CD4-positive, CD25-positive, alpha-beta regulatory T cell (primary cell): ENCODE measurements around the gene PCDHA1. TPM values are rescaled to one million over a fixed set of nuclear protein-coding genes. Genes with fewer than 3 reads are reported as not detected.
A peak's percentile ranks its signal among the peaks of the same experiment; 100 is the strongest.

Source experiments
- ATAC-seq, 2 donors: fragments of 150-1000 bp; cut with Tn5 transposase; one replicate each; pipeline ENCODE4 v1.10.0; 2021; ENCODE audit warnings: low read depth in 2 of 2, moderate number of reproducible peaks in 2 of 2, moderate library complexity in 1 of 2
- DNase-seq, 3 donors: peaks; one replicate each; pipeline versions ENCODE4 v3.0.0 to v3.0.0-alpha.2; 2012 to 2022; ENCODE audit warnings: mixed read lengths in 1 of 3
- H3K27ac ChIP-seq: one replicate; pipeline ENCODE4 v1.7.0; 2013; ENCODE audit warnings: mild to moderate bottlenecking, low read length; ENCODE audit not compliant: insufficient read depth, poor library complexity, severe bottlenecking
- H3K27me3 ChIP-seq: one replicate; pipeline ENCODE4 v1.7.0; 2013; ENCODE audit warnings: low read length; ENCODE audit not compliant: control insufficient read depth, insufficient read depth
- H3K36me3 ChIP-seq: one replicate; pipeline ENCODE4 v1.7.0; 2013; ENCODE audit warnings: mild to moderate bottlenecking, low read length, moderate library complexity; ENCODE audit not compliant: control insufficient read depth, insufficient read depth
- H3K4me1 ChIP-seq: 2 replicates; pipeline ENCODE4 v1.7.0; 2013; ENCODE audit warnings: mild to moderate bottlenecking, low read length; ENCODE audit not compliant: insufficient read depth, control insufficient read depth, poor library complexity, severe bottlenecking
- H3K4me3 ChIP-seq: one replicate; pipeline ENCODE4 v1.7.0; 2013; ENCODE audit warnings: low read depth, mild to moderate bottlenecking, low read length, moderate library complexity
- H3K9me3 ChIP-seq, 2 experiments: 1 replicate in 1 of 2; 2 replicates in 1 of 2; pipeline ENCODE4 v1.7.0; 2013; ENCODE audit warnings: low read length in 2 of 2, mild to moderate bottlenecking in 1 of 2, moderate library complexity in 1 of 2; ENCODE audit not compliant: control insufficient read depth in 2 of 2
- H3K27ac Mint-ChIP-seq, 3 donors: one replicate each; pipeline ENCODE4 v1.8.0; 2020 to 2022; ENCODE audit warnings: mild to moderate bottlenecking in 3 of 3, mixed read lengths in 3 of 3, moderate library complexity in 2 of 3
- H3K27me3 Mint-ChIP-seq: one replicate; pipeline ENCODE4 v1.8.0; 2022; ENCODE audit warnings: mild to moderate bottlenecking, mixed read lengths
- H3K36me3 Mint-ChIP-seq: one replicate; pipeline ENCODE4 v1.8.0; 2020; ENCODE audit warnings: mixed read lengths
- H3K4me1 Mint-ChIP-seq, 4 donors: one replicate each; pipeline ENCODE4 v1.8.0; 2020 to 2022; ENCODE audit warnings: mixed read lengths in 4 of 4, mild to moderate bottlenecking in 1 of 4
- H3K4me3 Mint-ChIP-seq, 4 donors: one replicate each; pipeline ENCODE4 v1.8.0; 2020 to 2022; ENCODE audit warnings: mild to moderate bottlenecking in 4 of 4, mixed read lengths in 4 of 4, moderate library complexity in 3 of 4
- H3K9me3 Mint-ChIP-seq, 7 donors: one replicate each; pipeline ENCODE4 v1.8.0; 2020 to 2022; ENCODE audit warnings: mixed read lengths in 7 of 7, mild to moderate bottlenecking in 3 of 7, moderate library complexity in 2 of 7
- polyA plus RNA-seq, 4 donors: library from polyadenylated mRNA; unstranded; fragments of 300-500 nt; fragmentation: Illumina TruSeq; gene quantifications; one replicate each; pipeline ENCODE4 v1.2.3, GENCODE V29; 2021
- total RNA-seq: library from RNA; stranded (reverse); gene quantifications from one replicate; pipeline ENCODE4 v1.2.3, GENCODE V29; 2022

The PCDHA1 gene
- total and polyA plus RNA-seq, 5 donors from 2014 or later = not detected

DNA sequence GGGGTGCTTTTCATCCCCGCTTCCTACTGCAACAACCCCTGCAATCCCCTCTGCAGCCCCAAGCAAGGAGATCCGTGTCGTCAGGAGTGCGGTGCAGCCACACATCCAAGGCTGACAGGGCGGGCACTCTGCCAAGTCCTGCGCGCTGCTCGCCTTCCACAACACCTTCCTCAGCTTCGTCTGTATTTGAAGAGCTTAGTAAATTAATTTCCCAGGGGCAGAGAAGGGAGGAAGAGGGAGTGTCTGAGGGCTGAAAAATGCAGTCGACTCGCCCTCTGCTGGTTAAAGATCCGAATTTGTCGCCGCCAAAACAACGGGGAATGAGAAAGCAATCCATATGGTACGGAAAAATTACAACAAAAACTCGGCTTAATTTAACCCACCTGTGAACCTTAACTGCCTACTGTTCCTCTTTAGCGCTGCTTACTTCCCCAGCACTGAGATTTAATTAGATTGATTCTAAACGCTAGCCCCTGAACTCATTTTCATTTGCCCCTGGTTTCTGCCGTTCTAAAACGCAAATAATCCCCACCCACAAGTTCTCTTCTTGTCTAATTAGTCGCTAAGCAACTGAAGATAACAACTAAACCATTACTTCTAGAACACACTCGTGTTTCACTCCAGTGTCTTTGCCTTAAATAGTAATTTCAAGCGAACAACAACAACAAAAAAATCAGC lies 254.3 kb downstream of the PCDHA1 start:
- Mint-ChIP-seq H3K27ac (no peak overlapping the region), H3K27me3 (no peaks in the 10 kb centered on the region), H3K4me1 (no peaks in the 10 kb centered on the region), H3K36me3 (no peaks in the 10 kb centered on the region), H3K9me3 (peaks cover 0 to 11% (median 2%) of the 10 kb centered on the region in 7 donors), H3K4me3 (no peak overlapping the region)
- peaks cover 2 to 16% of the 10 kb centered on the region in 2 experiments for H3K9me3 ChIP-seq
- no peak overlapping the region for H3K4me3 ChIP-seq
- ATAC-seq (no peak), DNase-seq (no peak)
- H3K27me3 ChIP-seq = peaks cover 3% of the 10 kb centered on the region
- no peaks in the 10 kb centered on the region for H3K4me1 ChIP-seq
- H3K36me3 ChIP-seq = no peaks in the 10 kb centered on the region
- no peak overlapping the region for H3K27ac ChIP-seq

DNA sequence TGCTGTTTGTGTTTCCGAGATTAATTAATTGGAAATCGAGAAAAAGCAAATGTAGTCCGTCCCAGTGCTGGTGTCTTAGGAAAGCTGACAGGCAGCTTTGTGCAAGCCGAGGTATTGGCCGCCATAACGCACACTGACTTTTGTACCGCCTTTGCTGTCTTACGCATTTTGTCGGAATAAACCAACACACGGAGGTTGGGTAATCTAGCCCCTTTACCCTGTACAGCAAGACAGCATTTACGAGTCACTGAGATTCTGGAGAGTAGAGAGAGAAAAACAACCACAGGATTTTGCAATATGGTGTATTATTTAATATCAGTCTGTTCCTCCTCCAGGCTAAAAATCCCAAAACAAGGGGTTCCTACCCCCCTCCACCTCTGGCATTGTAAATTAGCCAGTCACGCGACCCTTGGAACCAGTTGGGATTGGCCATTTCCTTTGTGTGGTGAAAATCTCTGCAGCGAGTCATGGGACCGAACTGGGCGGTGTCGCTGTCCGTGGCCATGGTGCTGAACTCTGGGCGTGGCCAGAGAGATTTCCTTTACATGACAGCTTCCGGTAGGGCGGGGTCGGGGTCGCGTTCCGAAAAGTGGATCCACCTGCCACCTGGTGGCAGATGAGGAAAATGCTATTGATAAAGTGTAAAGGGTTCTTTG lies 255.0 kb downstream of the PCDHA1 start:
- Histone ChIP-seq H3K9me3 (peaks cover 2 to 16% of the 10 kb centered on the region in 2 experiments), H3K27ac (no peak overlapping the region), H3K36me3 (no peaks in the 10 kb centered on the region), H3K4me3 (no peak overlapping the region), H3K4me1 (no peaks in the 10 kb centered on the region), H3K27me3 (peaks cover 3% of the 10 kb centered on the region)
- no peaks in the 10 kb centered on the region for H3K36me3 Mint-ChIP-seq
- H3K4me1 Mint-ChIP-seq = no peaks in the 10 kb centered on the region
- H3K27me3 Mint-ChIP-seq = no peaks in the 10 kb centered on the region
- no peak overlapping the region for H3K4me3 Mint-ChIP-seq
- peaks cover 0 to 15% (median 2%) of the 10 kb centered on the region in 7 donors for H3K9me3 Mint-ChIP-seq
- H3K27ac Mint-ChIP-seq = no peak overlapping the region
- ATAC-seq (no peak), DNase-seq (peak; percentile 9 to 71 (median 48))

DNA sequence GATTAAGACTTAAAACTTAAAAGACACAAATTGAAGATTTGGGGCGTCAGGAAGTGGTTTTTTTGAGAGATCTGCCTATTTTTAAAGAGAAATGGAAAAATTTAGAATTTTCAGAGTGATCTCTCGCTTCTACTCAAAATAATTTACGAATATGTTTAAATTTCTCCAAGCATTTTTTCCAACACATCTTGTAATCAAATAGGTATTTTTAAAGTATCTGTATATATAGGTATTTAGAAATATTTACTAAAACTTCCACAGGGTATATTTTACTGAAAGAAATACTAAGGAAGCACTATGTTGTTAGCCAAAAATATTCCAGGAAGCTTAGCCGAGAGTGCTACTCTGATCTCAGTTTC lies 255.5 kb downstream of the PCDHA1 start:
- Histone ChIP-seq H3K9me3 (peaks cover 2 to 16% of the 10 kb centered on the region in 2 experiments), H3K36me3 (no peaks in the 10 kb centered on the region), H3K4me3 (no peak overlapping the region), H3K27ac (no peak overlapping the region), H3K27me3 (peaks cover 3% of the 10 kb centered on the region), H3K4me1 (no peaks in the 10 kb centered on the region)
- ATAC-seq (no peak), DNase-seq (no peak)
- H3K4me3 Mint-ChIP-seq = no peak overlapping the region
- H3K27ac Mint-ChIP-seq = no peak overlapping the region
- peaks cover 0 to 15% (median 2%) of the 10 kb centered on the region in 7 donors for H3K9me3 Mint-ChIP-seq
- no peaks in the 10 kb centered on the region for H3K27me3 Mint-ChIP-seq
- no peaks in the 10 kb centered on the region for H3K4me1 Mint-ChIP-seq
- no peaks in the 10 kb centered on the region for H3K36me3 Mint-ChIP-seq

DNA sequence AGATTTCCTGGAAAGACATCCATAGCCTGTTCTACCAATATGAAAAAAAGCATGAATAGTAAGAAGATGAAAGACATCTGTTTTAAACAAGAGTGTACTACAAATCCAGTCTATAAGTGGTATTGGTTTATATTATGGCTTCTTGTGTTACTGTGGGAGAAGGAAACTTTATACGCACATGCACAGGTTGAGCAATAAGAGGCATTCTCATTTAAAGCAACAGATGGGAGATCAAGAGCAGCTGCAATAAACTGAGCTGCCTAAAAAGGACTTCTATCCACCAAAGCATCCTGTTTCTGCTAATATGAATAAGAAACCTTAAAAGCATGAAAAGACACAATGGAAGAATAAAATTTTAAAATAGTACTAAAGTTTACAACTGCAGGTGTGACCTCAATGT lies 256.6 kb downstream of the PCDHA1 start:
- H3K4me3 Mint-ChIP-seq = no peak overlapping the region
- Histone ChIP-seq H3K27ac (no peak overlapping the region), H3K27me3 (peaks cover 4% of the 10 kb centered on the region), H3K36me3 (no peaks in the 10 kb centered on the region), H3K4me3 (no peak overlapping the region), H3K9me3 (peaks cover 2 to 16% of the 10 kb centered on the region in 2 experiments), H3K4me1 (no peaks in the 10 kb centered on the region)
- no peaks in the 10 kb centered on the region for H3K4me1 Mint-ChIP-seq
- no peak overlapping the region for H3K27ac Mint-ChIP-seq
- ATAC-seq (no peak), DNase-seq (no peak)
- no peaks in the 10 kb centered on the region for H3K27me3 Mint-ChIP-seq
- H3K36me3 Mint-ChIP-seq = no peaks in the 10 kb centered on the region
- peaks cover 0 to 14% (median 4%) of the 10 kb centered on the region in 7 donors for H3K9me3 Mint-ChIP-seq

DNA sequence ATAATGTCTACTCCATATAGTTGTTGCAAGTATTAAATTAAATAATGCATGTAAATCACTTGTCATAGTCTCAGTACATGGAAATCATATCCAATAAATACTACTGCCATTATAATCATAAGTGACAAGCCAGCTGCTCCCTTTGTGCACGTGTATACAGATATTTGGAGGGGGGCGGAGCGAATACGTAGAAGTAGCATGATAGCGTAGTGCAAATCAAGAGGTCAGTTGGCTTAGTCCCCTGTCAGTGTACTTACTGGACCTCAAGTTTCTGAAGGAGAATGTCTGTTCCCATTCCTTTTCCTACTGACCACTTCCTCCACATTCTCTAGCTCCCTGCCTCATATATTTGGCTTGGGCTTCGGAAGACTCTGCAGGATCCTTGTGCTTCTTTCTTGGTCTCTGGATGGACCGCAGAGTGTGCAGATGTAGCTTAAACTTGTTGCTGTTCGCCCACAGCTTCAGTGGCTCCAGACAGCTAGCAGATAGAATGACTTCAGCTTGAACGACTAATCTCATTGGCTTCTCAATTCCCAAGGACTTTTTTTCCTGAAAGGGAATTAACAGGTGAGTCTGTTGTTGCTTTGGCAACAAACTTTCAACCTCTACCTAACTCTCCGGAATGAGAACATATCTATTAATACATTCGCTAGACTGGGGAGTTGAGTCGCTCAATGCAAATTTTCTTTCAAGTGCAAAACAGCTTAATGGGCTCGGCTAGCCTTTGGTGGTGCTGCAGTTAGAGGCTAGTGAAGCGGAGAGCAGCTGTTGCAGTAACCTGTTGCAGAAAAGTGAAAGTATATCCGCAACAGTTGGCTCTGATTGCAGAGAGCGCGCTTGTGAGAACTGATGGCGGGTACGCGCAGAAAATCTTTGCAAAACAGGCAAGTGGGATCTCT lies 264.9 kb downstream of the PCDHA1 start, which contains the start of gene PCDHB1:
TSS of gene PCDHB1 (plus strand) at position 753 of the 899 bp plus-strand sequence. CDS start at position 850, 97 bp downstream.
- Histone ChIP-seq H3K27ac (no peak within 1 kb of the TSS), H3K36me3 (no peaks in the 10 kb centered on the region), H3K4me1 (no peaks in the 10 kb centered on the region), H3K9me3 (peaks cover 2 to 12% of the 10 kb centered on the region in 2 experiments), H3K27me3 (peaks cover 1% of the 10 kb centered on the region), H3K4me3 (no peak within 1 kb of the TSS)
- Mint-ChIP-seq H3K9me3 (peaks cover 0 to 14% (median 7%) of the 10 kb centered on the region in 7 donors), H3K4me1 (peaks cover 0 to 8% (median 0%) of the 10 kb centered on the region in 4 donors), H3K36me3 (no peaks in the 10 kb centered on the region), H3K27ac (no peak within 1 kb of the TSS), H3K27me3 (peaks cover 21% of the 10 kb centered on the region), H3K4me3 (peak within 1 kb of the TSS in 3 of 4 donors; percentile 58 to 75 (median 65))
- DNase-seq (no peak), ATAC-seq (no peak)

DNA sequence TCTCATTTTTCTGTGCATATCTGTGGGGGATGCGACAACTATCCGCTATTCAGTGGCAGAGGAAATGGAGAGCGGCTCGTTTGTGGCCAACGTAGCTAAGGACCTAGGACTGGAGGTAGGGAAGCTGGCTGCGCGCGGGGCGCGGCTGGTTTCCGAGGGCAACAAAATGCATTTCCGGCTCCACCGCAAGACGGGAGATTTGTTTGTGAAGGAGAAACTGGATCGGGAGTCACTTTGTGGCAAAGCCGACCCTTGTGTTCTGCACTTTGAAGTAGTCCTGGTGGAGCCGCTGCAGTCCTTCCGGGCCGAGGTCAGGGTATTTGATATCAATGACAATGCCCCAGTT lies 265.6 kb downstream of the PCDHA1 start:
- Mint-ChIP-seq H3K27me3 (peaks cover 21% of the 10 kb centered on the region), H3K4me3 (peak overlapping the region in 3 of 4 donors; percentile 58 to 75 (median 65)), H3K36me3 (no peaks in the 10 kb centered on the region), H3K9me3 (peaks cover 0 to 14% (median 7%) of the 10 kb centered on the region in 7 donors), H3K4me1 (peaks cover 0 to 8% (median 0%) of the 10 kb centered on the region in 4 donors), H3K27ac (no peak overlapping the region)
- H3K4me3 ChIP-seq = no peak overlapping the region
- ATAC-seq = no peak
- H3K36me3 ChIP-seq = no peaks in the 10 kb centered on the region
- H3K27ac ChIP-seq = no peak overlapping the region
- peaks cover 2 to 12% of the 10 kb centered on the region in 2 experiments for H3K9me3 ChIP-seq
- H3K27me3 ChIP-seq = peaks cover 1% of the 10 kb centered on the region
- DNase-seq = no peak
- H3K4me1 ChIP-seq = no peaks in the 10 kb centered on the region
